Esophagus muscularis mucosa (tissue), 4 donors: ENCODE data around the gene S100A8. TPM values are rescaled to one million over a fixed set of nuclear protein-coding genes. Genes with fewer than 3 reads are reported as not detected.

ENCODE experiments used
- DNase-seq: peaks from one replicate; pipeline ENCODE4 v3.0.0-alpha.2; 2017; ENCODE audit errors: extremely low spot score
- H3K27ac ChIP-seq, 4 donors: fragments of 200-600 bp; sonication (generic); replicated peaks in 1 of 4; 1 replicate in 3 of 4; 2 replicates in 1 of 4; pipeline ENCODE4 v1.5.1; 2016 to 2019; ENCODE audit warnings: mild to moderate bottlenecking in 1 of 4
- H3K27me3 ChIP-seq, 4 donors: fragments of 200-600 bp; sonication (generic); one replicate each; pipeline versions ENCODE4 v1.5.1 to v1.6.0; 2016 to 2019
- H3K36me3 ChIP-seq, 4 donors: fragments of 200-600 bp; sonication (generic); one replicate each; pipeline ENCODE4 v1.5.1; 2016 to 2019
- H3K4me1 ChIP-seq, 4 donors: fragments of 200-600 bp; sonication (generic); one replicate each; pipeline ENCODE4 v1.5.1; 2016 to 2019
- H3K4me3 ChIP-seq, 4 donors: fragments of 200-600 bp; sonication (generic); 1 replicate in 2 of 4; 2 replicates in 2 of 4; pipeline ENCODE4 v1.5.1; 2016 to 2019; ENCODE audit warnings: mild to moderate bottlenecking in 4 of 4, moderate library complexity in 1 of 4
- H3K9me3 ChIP-seq, 4 donors: fragments of 200-600 bp; sonication (generic); 1 replicate in 3 of 4; 2 replicates in 1 of 4; pipeline ENCODE4 v1.5.1; 2016 to 2019
- CTCF ChIP-seq, 3 experiments: fragments of 200-600 bp in 2 of 3; fragments of 450-650 bp in 1 of 3; sonication (generic) in 2 of 3; IDR thresholded peaks; one replicate each; pipeline ENCODE4 v1.5.1; 2017 to 2019; ENCODE audit warnings: antibody characterized with exemption in 3 of 3, mild to moderate bottlenecking in 2 of 3, moderate library complexity in 1 of 3
- EP300 ChIP-seq: sonication (generic); formaldehyde crosslinking; IDR thresholded peaks from one replicate; pipeline ENCODE4 v1.6.1; 2017; ENCODE audit warnings: antibody characterized with exemption
- POLR2A ChIP-seq: fragments of 450-650 bp; IDR thresholded peaks from one replicate; pipeline ENCODE4 v1.6.1; 2017; ENCODE audit warnings: antibody characterized with exemption, moderate library complexity, mild to moderate bottlenecking, low read depth
- POLR2AphosphoS5 ChIP-seq, 2 donors: sonication (generic); formaldehyde crosslinking; IDR thresholded peaks; one replicate each; pipeline ENCODE4 v1.6.1; 2017; ENCODE audit warnings: antibody characterized with exemption in 2 of 2
- WGBS: methylation state at CpG from one replicate; pipeline ENCODE4 v1.1.5; 2018; 5-methylcytosine and 5-hydroxymethylcytosine counted together
- intact Hi-C: fragments of 100-400 bp; cut with DNase I; formaldehyde crosslinking; loops from one replicate; pipeline ENCODE4 v1.15.1; 2023
- total RNA-seq, 4 donors: library from RNA; depleted of rRNA; stranded (reverse); fragments of >200 nt; gene quantifications; one replicate each; pipeline versions ENCODE4 v1.1.0 to v1.2.1, GENCODE V29; 2016

S100A8 gene
- total RNA-seq, 4 donors from 2014 or later: 9.9 to 155 (median 12.0) TPM

GRCh38 chr1:153361480-153362109 lies 29.3 kb downstream of the S100A8 start:
- Histone ChIP-seq H3K36me3 (no peaks in the 10 kb centered on the region), H3K27ac (no peak overlapping the region), H3K4me1 (no peaks in the 10 kb centered on the region), H3K9me3 (no peaks in the 10 kb centered on the region), H3K4me3 (no peak overlapping the region), H3K27me3 (peaks cover 0 to 4% (median 0%) of the 10 kb centered on the region in 4 donors)
- 83% methylated on average over 3 of the region's 4 CpGs for WGBS
- DNase-seq: no peak
- TF ChIP-seq EP300: no peak
- TF ChIP-seq POLR2A: no peak
- TF ChIP-seq CTCF (IDR thresholded peaks at IDR 0.05): no peak
- no peak for TF ChIP-seq POLR2AphosphoS5 (IDR thresholded peaks at IDR 0.05)
- intact Hi-C loops: no loop called here

DNA sequence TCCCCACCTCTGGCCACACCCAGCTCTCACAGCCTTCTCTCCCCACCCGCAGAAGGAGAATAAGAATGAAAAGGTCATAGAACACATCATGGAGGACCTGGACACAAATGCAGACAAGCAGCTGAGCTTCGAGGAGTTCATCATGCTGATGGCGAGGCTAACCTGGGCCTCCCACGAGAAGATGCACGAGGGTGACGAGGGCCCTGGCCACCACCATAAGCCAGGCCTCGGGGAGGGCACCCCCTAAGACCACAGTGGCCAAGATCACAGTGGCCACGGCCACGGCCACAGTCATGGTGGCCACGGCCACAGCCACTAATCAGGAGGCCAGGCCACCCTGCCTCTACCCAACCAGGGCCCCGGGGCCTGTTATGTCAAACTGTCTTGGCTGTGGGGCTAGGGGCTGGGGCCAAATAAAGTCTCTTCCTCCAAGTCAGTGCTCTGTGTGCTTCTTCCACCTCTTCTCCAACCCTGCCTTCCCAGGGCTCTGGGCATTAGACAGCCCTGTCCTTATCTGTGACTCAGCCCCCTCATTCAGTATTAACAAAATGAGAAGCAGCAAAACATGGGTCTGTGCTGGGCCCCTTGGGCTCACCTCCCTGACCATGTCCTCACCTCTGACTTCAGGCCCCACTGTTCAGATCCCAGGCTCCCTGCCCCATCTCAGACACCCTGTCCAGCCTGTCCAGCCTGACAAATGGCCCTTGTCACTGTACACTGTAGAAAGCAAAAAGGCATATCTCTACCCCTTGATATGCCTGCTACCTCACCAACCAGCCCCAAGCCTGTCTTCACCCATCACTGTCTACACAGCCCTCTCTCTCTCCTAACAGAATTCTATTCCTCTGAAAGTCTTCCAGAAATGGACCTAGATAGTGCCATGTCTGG lies 30.0 kb downstream of the S100A8 start:
- intact Hi-C loops: no loop called here
- Histone ChIP-seq H3K27ac (no peak overlapping the region), H3K9me3 (no peaks in the 10 kb centered on the region), H3K4me3 (no peak overlapping the region), H3K27me3 (peaks cover 0 to 3% (median 0%) of the 10 kb centered on the region in 4 donors), H3K36me3 (no peaks in the 10 kb centered on the region), H3K4me1 (no peaks in the 10 kb centered on the region)
- WGBS: 78% methylated on average over 11 of the region's 11 CpGs
- TF ChIP-seq CTCF (IDR thresholded peaks at IDR 0.05) (no peak), POLR2AphosphoS5 (IDR thresholded peaks at IDR 0.05) (no peak), EP300 (no peak), POLR2A (no peak)
- no peak for DNase-seq

DNA sequence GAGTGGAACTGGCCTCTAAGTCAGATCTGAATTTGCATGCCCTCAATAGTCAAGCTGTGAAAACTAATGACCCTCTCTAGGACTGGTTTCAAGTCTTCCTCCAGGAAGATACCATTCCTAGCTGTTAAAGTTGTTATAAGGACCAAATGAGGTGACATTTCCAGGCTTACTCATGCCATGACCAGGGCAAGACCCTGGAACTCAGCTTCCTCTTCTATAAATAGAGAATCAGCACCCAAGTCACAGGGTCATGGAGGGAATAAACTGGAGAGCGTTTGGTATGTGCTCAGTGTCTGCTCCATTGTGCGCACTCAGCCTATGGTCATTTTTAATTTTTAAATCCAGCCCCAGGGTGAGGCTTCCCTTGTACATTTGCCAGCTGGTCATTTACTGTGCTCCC lies 30.7 kb downstream of the S100A8 start:
- Histone ChIP-seq H3K27me3 (peaks cover 0 to 6% (median 0%) of the 10 kb centered on the region in 4 donors), H3K27ac (no peak overlapping the region), H3K4me3 (no peak overlapping the region), H3K36me3 (no peaks in the 10 kb centered on the region), H3K4me1 (no peaks in the 10 kb centered on the region), H3K9me3 (no peaks in the 10 kb centered on the region)
- WGBS: 65% methylated on average over 2 of the region's 2 CpGs
- intact Hi-C loops: no loop called here
- DNase-seq: no peak
- TF ChIP-seq POLR2AphosphoS5 (IDR thresholded peaks at IDR 0.05): no peak
- no peak for TF ChIP-seq CTCF (IDR thresholded peaks at IDR 0.05)
- no peak for TF ChIP-seq EP300
- no peak for TF ChIP-seq POLR2A

GRCh38 chr1:153359241-153359640 lies 31.6 kb downstream of the S100A8 start:
- WGBS: 96% methylated on average over 6 of the region's 6 CpGs
- no peaks in the 10 kb centered on the region for H3K36me3 ChIP-seq
- TF ChIP-seq EP300: no peak
- no peak for TF ChIP-seq POLR2AphosphoS5 (IDR thresholded peaks at IDR 0.05)
- no peak for TF ChIP-seq POLR2A
- no peak for TF ChIP-seq CTCF (IDR thresholded peaks at IDR 0.05)
- H3K4me3 ChIP-seq: peak overlapping the region in 3 of 4 donors; percentile 12 to 38 (median 15)
- H3K9me3 ChIP-seq: no peaks in the 10 kb centered on the region
- no peaks in the 10 kb centered on the region for H3K4me1 ChIP-seq
- intact Hi-C loops: no loop called here
- H3K27me3 ChIP-seq: peaks cover 0 to 6% (median 0%) of the 10 kb centered on the region in 4 donors
- H3K27ac ChIP-seq: no peak overlapping the region
- no peak for DNase-seq
